GM04503 (cell line): ENCODE results near the gene HGD.
"Not testable (repeated sequence)": the region's sequence is repeated elsewhere in the genome, so short reads cannot be mapped to it uniquely, and the experiment has no call there.

Source experiments
- DNase-seq: peaks from one replicate; pipeline ENCODE4 v3.0.0-alpha.2; 2012; ENCODE audit warnings: low read depth

The HGD gene

GRCh38 chr3:120682095-120682681 lies at the start of gene HGD:
HGD (minus strand) TSS chr3:120682239; CDS start chr3:120682111, 128 bp downstream.
- no peak for DNase-seq

- DNase-seq, result no peak
Observed at GRCh38 chr3:120730576-120731542, 48.8 kb upstream of the HGD start.

- peak; percentile 21 for DNase-seq
Observed at GRCh38 chr3:120726791-120727190, 44.8 kb upstream of the HGD start.

GRCh38 chr3:120719167-120719834 lies 37.3 kb upstream of the HGD start:
- not testable (repeated sequence) for DNase-seq

GRCh38 chr3:120713262-120713661 lies 31.2 kb upstream of the HGD start:
- no peak for DNase-seq

GRCh38 chr3:120710369-120710768 lies 28.3 kb upstream of the HGD start:
- no peak for DNase-seq

- DNase-seq, result no peak
Observed at GRCh38 chr3:120708408-120708807, 26.4 kb upstream of the HGD start.

GRCh38 chr3:120706950-120707349 lies 24.9 kb upstream of the HGD start:
- no peak for DNase-seq

GRCh38 chr3:120705884-120706582 lies 24.0 kb upstream of the HGD start:
- DNase-seq, result peak; percentile 21

- DNase-seq, result no peak
Observed at GRCh38 chr3:120699333-120699732, 17.3 kb upstream of the HGD start.

GRCh38 chr3:120693439-120694171 lies 11.6 kb upstream of the HGD start:
- DNase-seq, result peak; percentile 32

- no peak for DNase-seq
Observed at GRCh38 chr3:120689395-120689794, 7.4 kb upstream of the HGD start.

GRCh38 chr3:120688121-120688520 lies 6.1 kb upstream of the HGD start:
- peak; percentile 44 for DNase-seq

GRCh38 chr3:120685411-120685810 lies 3.4 kb upstream of the HGD start:
- no peak for DNase-seq

GRCh38 chr3:120684896-120685295 lies 2.9 kb upstream of the HGD start:
- DNase-seq, result no peak

GRCh38 chr3:120683671-120684301 lies 1.7 kb upstream of the HGD start:
- no peak for DNase-seq

- DNase-seq, result no peak
Observed at GRCh38 chr3:120683213-120683612, 1.2 kb upstream of the HGD start.

GRCh38 chr3:120681506-120682038 lies 467 bp downstream of the HGD start:
- DNase-seq, result no peak

- no peak for DNase-seq
Observed at GRCh38 chr3:120681018-120681417, 1.0 kb downstream of the HGD start.

GRCh38 chr3:120680193-120680894 lies 1.7 kb downstream of the HGD start:
- no peak for DNase-seq
